HG03558 (cell line): ENCODE data around the gene KIF27.
"Not testable (repeated sequence)": the region's sequence is repeated elsewhere in the genome, so short reads cannot be mapped to it uniquely, and the experiment has no call there.

Source experiments
- ATAC-seq: cut with Tn5 transposase; IDR thresholded peaks from one replicate; pipeline ENCODE4 v1.9.1; 2021; ENCODE audit warnings: moderate number of reproducible peaks; ENCODE audit not compliant: unreplicated experiment; ENCODE audit errors: extremely low read depth

KIF27 gene

GRCh38 chr9:83920927-83921707 is at the start of gene KIF27:
KIF27 (minus strand) TSS chr9:83921432; CDS start chr9:83915591, 5,841 bp downstream.
- ATAC-seq = peak; percentile 89

GRCh38 chr9:83969602-83970001 is 48.4 kb upstream of the KIF27 start:
- no peak for ATAC-seq

GRCh38 chr9:83967073-83967472 is 45.8 kb upstream of the KIF27 start:
- no peak for ATAC-seq

GRCh38 chr9:83966209-83966582 is 45.0 kb upstream of the KIF27 start:
- ATAC-seq = no peak

GRCh38 chr9:83965350-83966208 is 44.3 kb upstream of the KIF27 start:
- ATAC-seq = no peak

- no peak for ATAC-seq
These were observed 43.7 kb upstream of the KIF27 start for GRCh38 chr9:83964973-83965349.

GRCh38 chr9:83962165-83962564 is 40.9 kb upstream of the KIF27 start:
- no peak for ATAC-seq

GRCh38 chr9:83960991-83961390 is 39.8 kb upstream of the KIF27 start:
- no peak for ATAC-seq

GRCh38 chr9:83959061-83959460 is 37.8 kb upstream of the KIF27 start:
- ATAC-seq = no peak

GRCh38 chr9:83957248-83957513 is 35.9 kb upstream of the KIF27 start:
- ATAC-seq = no peak

GRCh38 chr9:83956436-83957247 is 35.4 kb upstream of the KIF27 start:
- peak; percentile 56 for ATAC-seq

GRCh38 chr9:83956086-83956435 is 34.8 kb upstream of the KIF27 start:
- peak; percentile 48 for ATAC-seq

GRCh38 chr9:83948096-83948495 is 26.9 kb upstream of the KIF27 start:
- not testable (repeated sequence) for ATAC-seq

GRCh38 chr9:83940590-83941303 is 19.5 kb upstream of the KIF27 start:
- no peak for ATAC-seq

GRCh38 chr9:83937861-83938455 is 16.7 kb upstream of the KIF27 start:
- ATAC-seq = no peak

GRCh38 chr9:83936523-83936922 is 15.3 kb upstream of the KIF27 start:
- ATAC-seq = no peak

GRCh38 chr9:83935276-83935935 is 14.2 kb upstream of the KIF27 start:
- ATAC-seq = no peak

- no peak for ATAC-seq
These were observed 13.5 kb upstream of the KIF27 start for GRCh38 chr9:83934569-83935275.

GRCh38 chr9:83933790-83934189 is 12.6 kb upstream of the KIF27 start:
- no peak for ATAC-seq
